HCT116 (cell line): ENCODE results near the gene CCDC87. TPM values are rescaled to one million over a fixed set of nuclear protein-coding genes. Genes with fewer than 3 reads are reported as not detected.
A peak's percentile ranks its signal among the peaks of the same experiment; 100 is the strongest.

Source experiments
- ATAC-seq: fragments of 200-7000 bp; cut with Tn5 transposase; 2 replicates; pipeline ENCODE4 v1.9.1; 2020; ENCODE audit warnings: mild to moderate bottlenecking, moderate library complexity
- BruUV-seq: library from RNA; stranded (reverse); fragments of 400-500 nt; replicated peaks from 2 replicates; lab custom pipeline; 2021; lab: Mats Ljungman, UMichigan
- CTCF ChIA-PET: fragments of 300-600 bp; sonication (Branson Sonifier 250); formaldehyde crosslinking; loops from one replicate; lab custom pipeline; 2021; ENCODE audit warnings: antibody characterized with exemption; lab: Charles Lee
- POLR2A ChIA-PET: fragments of 300-600, 350-600 bp; sonication (Branson Sonifier 250); formaldehyde crosslinking; loops from one replicate; lab custom pipeline; 2021; ENCODE audit warnings: antibody characterized with exemption; lab: Charles Lee
- RAD21 ChIA-PET, 2 experiments: fragments of 300-600 bp; sonication (Branson Sonifier 250); formaldehyde crosslinking; loops; one replicate each; lab custom pipeline; 2023; ENCODE audit warnings: low total read pairs in 2 of 2; ENCODE audit not compliant: uncharacterized antibody in 2 of 2, unreplicated experiment in 2 of 2, low non-redundant PET in 1 of 2; lab: Charles Lee
- DNase-seq: peaks from one replicate; pipeline ENCODE4 v3.0.0-alpha.2; 2010; ENCODE audit warnings: low read depth, low spot score
- H2AFZ ChIP-seq: fragments of 200-600 bp; shearing (Covaris generic), sonication (generic); 2 replicates; pipeline ENCODE4 v1.6.1; 2017; ENCODE audit warnings: low read depth, mixed run types, mixed read lengths, antibody characterized with exemption, low read length; ENCODE audit not compliant: poor library complexity, severe bottlenecking
- H3K27ac ChIP-seq: 2 replicates; pipeline ENCODE4 v1.5.1; 2012; ENCODE audit warnings: low read depth, low read length
- H3K27me3 ChIP-seq: fragments of 200-600 bp; sonication (generic); 2 replicates; pipeline ENCODE4 v1.6.1; 2016; ENCODE audit warnings: mixed run types, low read length, mixed read lengths; ENCODE audit not compliant: insufficient read depth
- H3K36me3 ChIP-seq, 2 experiments: fragments of 200-500 bp in 1 of 2; fragments of 200-600 bp in 1 of 2; sonication (Bioruptor generic) in 1 of 2; sonication (generic) in 1 of 2; 2 replicates each; pipeline versions ENCODE4 v1.5.1 to v1.6.1; 2014 to 2016; ENCODE audit warnings: low read length in 2 of 2, inconsistent platforms in 1 of 2, mixed read lengths in 1 of 2, mixed run types in 1 of 2; ENCODE audit not compliant: insufficient read depth in 2 of 2, control insufficient read depth in 1 of 2
- H3K4me1 ChIP-seq, 2 experiments: fragments of 200-600 bp in 1 of 2; sonication (generic) in 1 of 2; 2 replicates each; pipeline versions ENCODE4 v1.5.1 to v1.6.1; 2012 to 2017; ENCODE audit warnings: low read length in 2 of 2, inconsistent platforms in 1 of 2, mild to moderate bottlenecking in 1 of 2, mixed read lengths in 1 of 2, mixed run types in 1 of 2, moderate library complexity in 1 of 2; ENCODE audit not compliant: insufficient read depth in 2 of 2, control insufficient read depth in 1 of 2
- H3K4me2 ChIP-seq: fragments of 200-600 bp; sonication (generic); 2 replicates; pipeline ENCODE4 v1.6.1; 2017; ENCODE audit warnings: mixed run types, low read length, mixed read lengths
- H3K4me3 ChIP-seq, 2 experiments: fragments of 200-600 bp in 1 of 2; sonication (generic) in 1 of 2; replicated peaks in 1 of 2; 2 replicates each; pipeline ENCODE4 v1.5.1; 2011 to 2016; ENCODE audit warnings: low read length in 2 of 2, control low read depth in 1 of 2, low read depth in 1 of 2, mild to moderate bottlenecking in 1 of 2, mixed read lengths in 1 of 2, mixed run types in 1 of 2
- H3K79me2 ChIP-seq: fragments of 200-600 bp; sonication (generic); 2 replicates; pipeline ENCODE4 v1.6.1; 2017; ENCODE audit warnings: mild to moderate bottlenecking, mixed run types, low read length, moderate library complexity, mixed read lengths; ENCODE audit not compliant: insufficient read depth
- H3K9ac ChIP-seq: fragments of 200-600 bp; sonication (generic); 2 replicates; pipeline ENCODE4 v1.6.1; 2016; ENCODE audit warnings: low read length, mixed read lengths
- H3K9me2 ChIP-seq: fragments of 200-600 bp; sonication (generic), shearing (Covaris generic); 2 replicates; pipeline ENCODE4 v1.6.1; 2017; ENCODE audit warnings: mixed run types, mild to moderate bottlenecking, moderate library complexity; ENCODE audit not compliant: insufficient read depth
- H3K9me3 ChIP-seq, 2 experiments: fragments of 200-500 bp in 1 of 2; fragments of 200-600 bp in 1 of 2; sonication (Bioruptor generic) in 1 of 2; sonication (generic) in 1 of 2; 2 replicates each; pipeline ENCODE4 v1.6.1; 2014 to 2017; ENCODE audit warnings: low read length in 2 of 2, mixed read lengths in 2 of 2, inconsistent platforms in 1 of 2, low read depth in 1 of 2, mild to moderate bottlenecking in 1 of 2, mixed run types in 1 of 2, moderate library complexity in 1 of 2; ENCODE audit not compliant: control insufficient read depth in 1 of 2, insufficient read depth in 1 of 2
- H4K20me1 ChIP-seq: fragments of 200-600 bp; sonication (generic), shearing (Covaris generic); 2 replicates; pipeline ENCODE4 v1.6.1; 2017; ENCODE audit warnings: mixed run types, mild to moderate bottlenecking, moderate library complexity; ENCODE audit not compliant: insufficient read depth
- CBX3 ChIP-seq: IDR thresholded peaks from 2 replicates; pipeline ENCODE4 v1.6.1; 2012; ENCODE audit warnings: low read depth
- CTCF ChIP-seq, 3 experiments: fragments of 200-600 bp in 1 of 3; sonication (generic) in 1 of 3; IDR thresholded peaks in 2 of 3; conservative IDR thresholded peaks in 1 of 3; 2 replicates each; pipeline ENCODE4 v1.5.1; 2012 to 2017; ENCODE audit warnings: low read depth in 2 of 3, low read length in 2 of 3, antibody characterized with exemption in 1 of 3, borderline replicate concordance in 1 of 3, control low read depth in 1 of 3, mild to moderate bottlenecking in 1 of 3, mixed read lengths in 1 of 3, mixed run types in 1 of 3, moderate library complexity in 1 of 3; ENCODE audit not compliant: insufficient read depth in 1 of 3
- EGR1 ChIP-seq: IDR thresholded peaks from 2 replicates; pipeline ENCODE4 v1.6.1; 2012; ENCODE audit warnings: low read depth
- ELF1 ChIP-seq: IDR thresholded peaks from 2 replicates; pipeline ENCODE4 v1.6.1; 2012; ENCODE audit warnings: low read depth, borderline replicate concordance
- EZH2 ChIP-seq: fragments of 200-600 bp; sonication (generic); IDR thresholded peaks from 2 replicates; pipeline ENCODE4 v1.6.1; 2017; ENCODE audit warnings: antibody characterized with exemption, mixed run types
- EZH2phosphoT487 ChIP-seq: fragments of 200-600 bp; IDR thresholded peaks from 2 replicates; pipeline ENCODE4 v1.6.1; 2018; ENCODE audit warnings: antibody characterized with exemption, borderline replicate concordance
- FOSL1 ChIP-seq: IDR thresholded peaks from 2 replicates; pipeline ENCODE4 v1.6.1; 2012; ENCODE audit warnings: low read depth
- POLR2A ChIP-seq: IDR thresholded peaks from 2 replicates; pipeline ENCODE4 v1.7.0; 2011; ENCODE audit warnings: borderline replicate concordance; ENCODE audit not compliant: insufficient read depth, insufficient read length; ENCODE audit errors: extremely low read depth
- RAD21 ChIP-seq: IDR thresholded peaks from 2 replicates; pipeline ENCODE4 v1.6.1; 2012; ENCODE audit warnings: low read depth, mild to moderate bottlenecking
- SIN3A ChIP-seq: IDR thresholded peaks from 2 replicates; pipeline ENCODE4 v1.6.1; 2012; ENCODE audit warnings: low read depth
- SP1 ChIP-seq: IDR thresholded peaks from 2 replicates; pipeline ENCODE4 v1.6.1; 2012; ENCODE audit warnings: low read depth
- TCF7L2 ChIP-seq: IDR thresholded peaks from 2 replicates; pipeline ENCODE4 v1.7.0; 2011; ENCODE audit warnings: borderline replicate concordance, inconsistent platforms; ENCODE audit not compliant: insufficient read depth, insufficient read length; ENCODE audit errors: extremely low read depth
- ZBTB33 ChIP-seq: IDR thresholded peaks from 2 replicates; pipeline ENCODE4 v1.6.1; 2011; ENCODE audit warnings: mild to moderate bottlenecking, low read length, moderate library complexity; ENCODE audit not compliant: insufficient replicate concordance; ENCODE audit errors: extremely low read depth
- ZFX ChIP-seq: fragments of 450-650 bp; IDR thresholded peaks from 2 replicates; pipeline ENCODE4 v1.6.1; 2017
- ZNF274 ChIP-seq: fragments of 200-500 bp; sonication (Bioruptor generic); IDR thresholded peaks from 2 replicates; pipeline ENCODE4 v1.6.1; 2014; ENCODE audit warnings: mild to moderate bottlenecking, low read depth, low read length, inconsistent platforms
- intact Hi-C: fragments of 100-400 bp; cut with micrococcal nuclease; formaldehyde crosslinking; loops from 2 replicates; pipeline ENCODE4 v1.10.0; 2022
- total RNA-seq: library from RNA; stranded (reverse); gene quantifications from one replicate; pipeline ENCODE4 v1.2.1, GENCODE V29; 2021; ENCODE audit not compliant: unreplicated experiment

Gene CCDC87
- total RNA-seq, 1 experiment from 2014 or later: 0.39 TPM

GRCh38 chr11:66546966-66547661 is 45.7 kb downstream of the CCDC87 start (continued):
- TF ChIP-seq CTCF (IDR thresholded peaks at IDR 0.05 in 2 of 3, conservative IDR thresholded peaks at IDR 0.05 in 1 of 3; ENCODE audit: borderline replicate concordance in 1 of 3, insufficient read depth in 1 of 3, low read depth in 2 of 3, low read length in 2 of 3): no peak

GRCh38 chr11:66546368-66546965 is 46.4 kb downstream of the CCDC87 start, which contains the start of gene ACTN3:
ACTN3 (plus strand) TSS chr11:66546903; CDS start chr11:66546938, 35 bp downstream.
- peak within 1 kb of the TSS; percentile 96 for H3K4me2 ChIP-seq
- peak within 1 kb of the TSS; percentile 86 for H3K9ac ChIP-seq
- H3K4me3 ChIP-seq: peak within 1 kb of the TSS; percentile 75 to 82
- TF ChIP-seq ZFX: no peak
- TF ChIP-seq ZNF274: no peak
- no peak for TF ChIP-seq RAD21
- TF ChIP-seq SIN3A: no peak
- TF ChIP-seq EZH2phosphoT487: no peak
- TF ChIP-seq ZBTB33: no peak
- no peak for TF ChIP-seq POLR2A
- no peak for TF ChIP-seq FOSL1
- no peak for TF ChIP-seq EGR1
- TF ChIP-seq EZH2: no peak
- no peak for TF ChIP-seq CBX3
- no peak for TF ChIP-seq ELF1
- TF ChIP-seq TCF7L2: no peak
- no peak for TF ChIP-seq SP1
- DNase-seq: no peak
- intact Hi-C loops: no loop called here
- ATAC-seq: peak; percentile 4; the same call in 1 of the 2 replicates
- no peaks in the 10 kb centered on the region for H3K27me3 ChIP-seq
- H2AFZ ChIP-seq: peak within 1 kb of the TSS; percentile 91
- BruUV-seq: no TSS peak
- H3K36me3 ChIP-seq: no peaks in the 10 kb centered on the region
- H3K9me3 ChIP-seq: no peaks in the 10 kb centered on the region
- CTCF ChIA-PET: interaction anchor here (0.7 to 1.1 kb wide), 2 partner anchors 80 to 132 kb away, joined by 3 to 4 read pairs; partner anchors contain the start of gene PELI3
- H3K27ac ChIP-seq: peak within 1 kb of the TSS; percentile 67
- no peaks in the 10 kb centered on the region for H4K20me1 ChIP-seq
- H3K4me1 ChIP-seq: peaks cover 0 to 12% of the 10 kb centered on the region in 2 experiments; a peak in 2 of 4 replicates
- no peaks in the 10 kb centered on the region for H3K79me2 ChIP-seq
- RAD21 ChIA-PET: interaction anchor here in 1 of 2 experiments (1.4 kb wide), 1 partner anchor 132 kb away, joined by 11 read pairs; the partner anchor contains the start of gene RBM4B
- H3K9me2 ChIP-seq: no peaks in the 10 kb centered on the region
- POLR2A ChIA-PET: interaction anchor here (0.6 to 1.6 kb wide), 5 partner anchors 11 to 131 kb away, joined by 3 to 10 read pairs (median 4); partner anchors contain the start of genes RBM4 and RBM4B
